Stimulated activated CD8-positive, alpha-beta memory T cell treated with anti-CD3 and anti-CD28 coated beads, Interleukin-7, amount 100 ng/mL, for 48 hours (primary cell): ENCODE measurements around the gene CUTA.

Experiments
- DNase-seq, 2 donors: peaks; one replicate each; pipeline ENCODE4 v3.0.0-alpha.2; 2020; ENCODE audit warnings: low read depth in 1 of 2; ENCODE audit errors: extremely low read depth in 1 of 2

CUTA gene

DNA sequence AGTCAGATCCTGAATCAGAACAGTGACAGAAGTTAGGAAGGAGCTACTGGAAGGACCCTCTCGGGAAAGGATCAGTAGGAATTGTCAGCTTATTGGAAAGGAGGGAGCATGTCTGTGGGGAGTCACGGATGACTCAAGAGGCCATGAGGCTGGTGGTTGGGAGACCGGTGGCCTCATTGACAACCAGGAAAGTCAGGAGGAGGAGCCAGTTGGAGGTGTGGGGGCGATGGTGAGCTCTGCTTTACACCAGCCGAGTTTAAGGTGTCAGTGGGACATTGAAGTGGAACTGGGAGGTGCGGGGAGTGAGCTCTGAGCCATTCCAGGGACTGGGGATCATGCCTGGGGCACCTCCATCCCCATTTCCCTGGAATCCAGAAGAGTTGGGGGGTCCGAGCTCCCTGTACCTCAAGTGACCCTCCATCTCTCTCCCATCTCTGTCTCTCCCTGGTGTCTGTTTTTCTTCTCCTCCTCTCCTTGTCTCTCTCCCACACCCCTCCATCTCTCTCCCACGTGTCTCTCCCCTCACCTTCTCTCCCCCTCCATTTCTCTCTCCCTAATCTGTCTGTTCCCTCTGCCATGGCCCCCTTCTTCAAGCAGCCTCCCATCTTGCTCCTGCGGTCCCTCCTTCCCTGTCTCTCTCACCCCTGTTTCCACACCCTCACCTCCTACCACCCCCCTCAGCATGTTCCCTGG, 22.2 kb upstream of the CUTA start:
- DNase-seq = no peak

DNA sequence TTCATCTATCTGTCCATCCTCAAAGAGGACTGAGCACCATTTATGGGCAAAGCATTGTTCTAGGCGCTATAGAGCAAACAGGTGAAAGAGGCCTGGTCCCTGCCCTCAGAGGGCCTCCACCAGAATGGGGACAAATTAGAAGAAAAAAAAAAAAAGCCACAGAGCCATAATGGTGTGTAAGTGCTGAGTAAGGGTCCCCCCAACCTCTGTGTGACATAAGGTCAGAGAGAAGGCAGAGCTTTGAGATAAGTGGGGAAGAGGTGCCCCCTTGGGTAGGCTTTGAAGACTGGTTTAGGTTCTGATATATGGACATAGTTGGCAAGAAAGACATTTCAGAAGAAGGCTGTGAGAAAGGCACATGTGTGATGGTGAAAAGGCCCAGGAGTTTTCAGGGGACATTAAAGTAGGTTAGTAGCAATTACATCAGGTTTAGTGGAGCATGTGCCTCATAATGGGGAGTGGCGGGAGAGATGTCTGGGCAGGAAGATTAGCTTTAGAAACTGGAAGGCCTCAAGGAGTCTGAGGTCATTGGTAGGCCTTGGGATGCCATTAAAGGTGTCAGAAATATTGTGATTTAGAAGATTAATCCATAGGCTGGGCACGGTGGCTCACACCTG, 21.2 kb upstream of the CUTA start:
- no peak for DNase-seq

DNA sequence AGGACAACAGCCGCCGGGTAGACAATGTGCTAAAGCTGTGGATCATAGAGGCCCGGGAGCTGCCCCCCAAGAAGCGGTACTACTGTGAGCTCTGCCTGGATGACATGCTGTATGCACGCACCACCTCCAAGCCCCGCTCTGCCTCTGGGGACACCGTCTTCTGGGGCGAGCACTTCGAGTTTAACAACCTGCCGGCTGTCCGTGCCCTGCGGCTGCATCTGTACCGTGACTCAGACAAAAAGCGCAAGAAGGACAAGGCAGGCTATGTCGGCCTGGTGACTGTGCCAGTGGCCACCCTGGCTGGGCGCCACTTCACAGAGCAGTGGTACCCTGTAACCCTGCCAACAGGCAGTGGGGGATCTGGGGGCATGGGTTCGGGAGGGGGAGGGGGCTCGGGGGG, 19.8 kb upstream of the CUTA start:
- DNase-seq = no peak

DNA sequence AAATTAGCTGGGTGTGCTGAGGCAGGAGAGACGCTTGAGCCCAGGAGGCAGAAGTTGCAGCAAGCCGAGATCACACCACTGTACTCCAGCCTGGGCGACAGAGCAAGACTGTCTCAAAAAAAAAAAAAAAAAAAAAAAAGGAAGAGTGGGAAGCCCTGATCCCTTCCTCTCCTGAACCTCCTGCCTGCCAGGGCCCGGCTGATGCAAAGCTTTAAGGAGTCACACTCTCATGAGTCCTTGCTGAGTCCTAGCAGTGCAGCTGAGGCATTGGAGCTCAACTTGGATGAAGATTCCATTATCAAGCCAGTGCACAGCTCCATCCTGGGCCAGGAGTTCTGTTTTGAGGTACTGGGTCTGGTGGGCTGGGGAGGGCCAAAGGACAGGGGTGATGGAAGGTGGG, 17.1 kb upstream of the CUTA start:
- DNase-seq = no peak

DNA sequence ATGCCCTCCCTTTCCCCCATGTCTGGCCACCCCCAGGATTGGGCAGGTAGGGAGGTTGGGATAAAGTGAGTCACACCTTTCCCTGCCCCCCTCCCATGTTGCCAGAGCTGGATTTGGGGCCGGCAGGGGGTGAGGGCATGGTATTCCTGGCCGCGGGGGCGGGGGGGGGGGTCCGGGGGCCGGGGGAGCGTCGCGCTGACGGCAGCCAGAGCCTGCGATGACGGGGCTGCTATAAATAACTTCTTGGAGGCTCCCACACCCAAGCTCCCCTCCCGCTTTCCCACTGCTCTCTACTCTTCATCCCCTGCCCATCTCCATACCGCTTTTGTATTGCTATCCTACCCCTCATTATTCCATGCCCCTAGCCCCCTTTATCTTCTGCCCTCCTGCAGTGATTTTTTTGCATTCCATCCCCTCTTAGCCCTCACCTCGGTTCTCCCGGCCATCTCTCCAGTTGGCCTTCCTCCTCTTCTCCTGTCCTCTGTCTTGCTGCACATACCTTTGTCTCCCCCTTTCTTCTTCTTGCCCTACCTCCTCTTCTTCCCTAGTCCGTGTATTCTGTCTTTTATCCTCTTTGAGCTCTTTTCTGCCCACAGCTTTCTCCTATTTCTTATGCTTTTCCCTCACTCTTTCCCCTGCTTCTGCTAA, 15.8 kb upstream of the CUTA start:
- no peak for DNase-seq

DNA sequence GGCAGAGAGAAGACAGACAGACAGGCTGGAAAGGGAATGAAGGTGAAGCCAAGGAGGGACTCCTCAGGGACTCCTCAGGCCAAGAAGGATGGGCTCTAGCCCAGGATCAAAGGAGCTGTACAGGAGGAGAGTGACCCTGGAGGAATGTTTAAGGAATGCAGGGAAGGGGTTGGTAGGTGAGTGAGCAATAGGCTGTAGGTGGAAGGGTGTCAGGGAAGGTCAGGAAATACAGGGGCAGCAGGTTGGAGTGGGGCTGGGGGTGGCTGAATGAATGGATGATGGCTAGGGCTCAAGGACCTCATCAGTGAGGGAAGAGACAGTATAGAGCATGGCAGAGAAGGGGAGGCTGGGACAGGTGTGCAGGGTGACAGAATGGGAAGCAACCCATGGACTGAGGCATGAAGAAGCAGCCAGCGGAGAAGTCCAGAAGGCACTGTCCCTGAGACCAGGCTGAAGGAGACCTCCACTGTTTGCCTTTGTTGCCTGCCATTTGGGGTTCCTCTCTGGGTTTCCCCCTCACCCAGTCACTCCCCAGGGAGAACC, 15.2 kb upstream of the CUTA start:
- no peak for DNase-seq

DNA sequence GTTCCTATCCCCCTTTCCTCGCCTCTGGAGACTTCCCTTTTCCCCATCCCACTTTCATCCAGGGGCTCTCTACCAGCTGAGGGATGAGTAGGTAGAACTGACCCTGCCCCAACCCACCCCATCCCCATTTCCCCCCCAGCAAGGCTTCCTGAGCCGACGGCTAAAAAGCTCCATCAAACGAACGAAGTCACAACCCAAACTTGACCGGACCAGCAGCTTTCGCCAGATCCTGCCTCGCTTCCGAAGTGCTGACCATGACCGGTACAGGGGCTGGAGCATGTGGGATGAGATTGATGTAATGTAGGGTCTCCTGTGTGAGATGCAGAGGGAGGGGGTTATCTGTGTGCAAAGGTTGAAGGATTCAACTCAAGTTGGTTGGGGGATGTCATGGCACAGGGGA, 14.6 kb upstream of the CUTA start:
- no peak for DNase-seq

DNA sequence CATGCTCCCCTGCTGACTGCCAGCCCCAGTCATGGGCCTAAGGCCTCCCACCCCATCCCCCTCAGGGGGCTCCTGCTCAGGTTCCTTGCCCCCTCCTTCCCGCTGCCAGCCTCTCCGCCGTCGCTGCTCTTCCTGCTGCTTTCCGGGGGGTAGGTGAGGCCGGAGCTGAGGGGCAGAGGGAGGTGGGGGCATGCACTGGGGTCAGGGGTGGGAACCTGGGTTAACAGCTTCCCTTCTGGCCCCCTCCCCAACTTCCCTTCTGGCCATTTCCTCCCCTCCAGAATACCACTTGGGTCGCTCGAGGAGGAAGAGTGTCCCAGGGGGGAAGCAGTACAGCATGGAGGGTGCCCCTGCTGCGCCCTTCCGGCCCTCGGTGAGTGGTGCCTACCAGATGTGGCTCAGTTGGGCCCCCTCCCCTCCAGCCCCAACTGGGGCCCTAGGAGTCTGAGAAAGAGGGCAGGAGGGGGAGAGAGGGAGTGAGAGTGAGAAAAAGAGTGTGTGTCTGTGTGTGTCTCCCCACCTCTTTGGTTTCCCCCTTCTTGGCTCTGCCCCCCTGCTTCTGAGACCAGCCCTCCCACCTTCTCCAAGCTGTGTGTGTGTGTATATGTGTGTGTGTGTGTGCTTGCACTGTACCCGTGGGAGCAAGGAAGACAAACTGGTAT, 14.1 kb upstream of the CUTA start:
- DNase-seq = no peak

DNA sequence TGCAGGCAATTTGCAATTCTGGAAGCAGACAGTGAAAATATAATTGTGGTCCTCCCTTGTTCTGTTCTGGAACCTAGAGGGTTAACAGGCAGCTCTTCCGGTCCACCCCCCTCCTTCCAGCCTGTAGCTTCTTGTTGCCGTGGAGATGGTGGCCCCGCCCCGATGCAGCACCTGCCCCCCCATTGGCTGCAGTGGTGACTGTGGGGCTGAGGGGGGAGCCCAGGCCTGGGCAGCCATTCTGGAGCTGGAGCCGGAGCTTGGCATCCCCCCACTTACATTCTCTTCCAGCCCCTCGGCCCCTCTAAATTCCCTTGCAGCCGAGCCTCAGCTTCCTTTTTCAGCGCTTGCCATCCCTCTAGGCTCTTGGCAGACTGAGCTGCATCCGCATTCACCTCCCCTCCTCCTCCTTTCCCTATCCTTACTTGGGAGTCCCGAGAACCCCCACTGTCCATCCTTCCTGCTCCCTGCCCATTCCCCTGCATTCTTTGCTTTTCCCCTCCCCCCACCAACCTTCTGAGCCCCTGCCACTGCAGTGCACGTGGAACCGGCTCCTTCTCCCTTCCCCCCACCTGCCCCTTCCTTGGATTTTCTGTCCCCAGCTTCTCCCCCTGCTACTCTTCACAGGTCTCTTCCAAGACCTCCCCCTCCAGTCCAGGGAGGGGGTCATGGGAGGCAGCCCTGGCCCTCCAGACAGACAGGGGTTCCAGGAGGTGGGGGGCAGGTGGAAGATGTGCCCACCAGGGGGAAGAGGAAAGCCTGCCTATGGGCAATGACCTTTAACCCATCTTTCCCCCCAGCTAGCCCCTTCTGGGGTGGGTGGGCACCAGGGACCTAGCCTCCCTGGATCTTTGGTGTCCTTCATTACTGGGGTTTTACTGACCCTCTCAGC, 13.3 kb upstream of the CUTA start:
- peak; percentile 69 to 71 for DNase-seq

DNA sequence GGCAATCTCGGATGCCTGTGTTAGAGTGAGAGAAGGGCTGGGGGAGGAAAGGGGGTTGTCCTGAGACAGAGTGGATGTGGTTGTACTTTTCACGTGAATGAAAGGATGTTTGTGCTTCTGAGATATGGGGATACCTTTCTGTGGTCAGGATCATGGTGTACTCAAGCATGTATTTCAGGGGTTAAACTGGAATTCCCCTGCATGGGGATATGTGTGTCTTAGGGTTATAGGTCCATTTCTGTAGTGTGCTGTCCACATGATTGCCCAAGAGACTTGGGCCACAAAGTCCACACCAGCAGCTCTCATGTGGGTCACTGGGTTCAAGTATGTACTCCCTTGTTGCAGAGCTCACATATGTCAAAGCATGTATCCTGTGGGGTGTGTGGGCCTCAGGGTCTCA, 12.4 kb upstream of the CUTA start:
- no peak for DNase-seq

DNA sequence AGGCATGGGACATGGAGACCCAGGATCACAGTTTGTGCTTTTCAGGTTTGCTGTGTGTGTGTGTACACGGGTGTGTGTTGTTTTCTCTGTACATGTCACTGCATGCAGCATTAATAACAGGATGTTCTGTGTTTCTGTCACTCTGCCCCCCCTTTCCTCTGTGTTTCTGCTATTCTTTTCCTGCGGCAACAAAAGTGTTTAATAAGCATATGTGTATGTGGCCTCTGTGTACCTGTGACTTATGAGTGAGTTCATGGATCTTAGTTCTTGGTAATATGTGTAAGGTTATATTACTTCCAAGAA, 11.8 kb upstream of the CUTA start:
- DNase-seq = no peak

DNA sequence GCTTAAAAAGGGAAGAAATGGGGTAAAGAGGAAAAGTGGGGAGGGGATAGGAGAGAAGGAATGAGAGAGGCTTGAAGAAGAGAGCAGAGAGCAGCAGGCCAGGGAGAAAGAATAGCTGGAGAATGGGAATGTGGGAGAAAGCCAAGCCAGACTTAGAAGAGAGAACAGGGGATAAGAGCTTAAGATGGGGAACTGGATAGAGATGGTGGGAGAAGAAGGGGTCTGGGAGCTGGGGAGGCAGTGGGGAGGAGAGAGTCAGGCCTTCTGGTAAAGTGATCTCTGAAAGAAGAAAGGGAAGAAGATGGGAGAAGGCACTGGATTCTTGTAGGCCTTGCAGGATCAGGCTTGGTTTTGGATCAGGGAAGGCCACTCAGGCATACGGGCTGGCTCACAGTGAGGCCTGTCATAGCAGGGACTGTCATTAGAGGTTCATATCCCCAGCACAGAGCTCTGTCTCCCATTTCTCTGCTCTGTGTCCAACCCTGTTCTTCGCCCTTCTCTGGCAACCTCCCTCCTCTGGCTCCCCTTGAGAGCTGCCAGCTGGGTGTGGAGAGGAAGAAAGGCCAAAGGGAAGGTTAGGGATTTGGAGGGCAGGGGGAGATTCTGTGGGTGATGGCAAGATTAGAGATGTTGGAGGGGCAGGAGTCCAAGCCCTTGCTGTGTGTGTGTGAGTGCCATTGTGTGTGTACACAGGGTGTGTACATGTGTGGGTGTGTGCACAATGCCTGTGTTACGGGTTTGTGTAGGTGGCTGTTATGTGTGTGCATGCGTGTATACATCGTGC, 11.3 kb upstream of the CUTA start:
- no peak for DNase-seq

DNA sequence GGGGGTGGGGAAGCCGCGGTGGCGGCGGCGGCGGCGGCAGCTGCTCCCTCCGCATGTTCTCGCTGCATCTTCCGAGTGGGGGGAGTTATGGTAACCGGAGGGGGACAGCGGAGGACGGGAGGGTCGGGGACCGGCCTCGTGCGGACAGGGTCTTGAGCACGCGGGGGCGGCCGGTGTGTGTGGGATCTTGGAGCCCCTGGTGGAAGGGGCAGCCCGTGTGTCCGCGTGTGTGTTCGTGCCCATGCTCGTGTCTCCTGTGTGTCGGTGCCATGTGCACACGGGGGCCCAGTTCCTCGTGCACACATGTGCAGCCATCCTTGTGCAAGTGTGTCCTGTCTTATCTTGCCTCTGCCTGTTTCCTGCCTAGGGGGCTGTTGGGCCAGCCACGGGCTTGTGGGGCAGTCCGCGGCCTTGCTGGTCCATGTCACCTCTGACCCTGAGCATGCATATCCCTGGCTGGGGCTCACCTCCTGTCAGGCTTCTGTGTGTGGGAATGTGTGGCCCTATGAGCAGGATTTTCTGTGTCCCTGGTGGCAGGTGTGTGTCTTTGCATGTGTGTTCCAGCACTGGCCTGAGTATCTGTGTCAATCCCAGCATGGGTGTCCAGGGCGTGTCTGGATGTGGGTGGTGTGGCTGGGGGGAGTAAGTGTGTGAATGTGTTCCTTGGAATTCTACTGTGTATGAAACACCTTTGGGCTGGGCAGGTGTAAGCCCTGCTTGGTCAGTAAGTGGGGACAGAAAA, 10.5 kb upstream of the CUTA start:
- no peak for DNase-seq

DNA sequence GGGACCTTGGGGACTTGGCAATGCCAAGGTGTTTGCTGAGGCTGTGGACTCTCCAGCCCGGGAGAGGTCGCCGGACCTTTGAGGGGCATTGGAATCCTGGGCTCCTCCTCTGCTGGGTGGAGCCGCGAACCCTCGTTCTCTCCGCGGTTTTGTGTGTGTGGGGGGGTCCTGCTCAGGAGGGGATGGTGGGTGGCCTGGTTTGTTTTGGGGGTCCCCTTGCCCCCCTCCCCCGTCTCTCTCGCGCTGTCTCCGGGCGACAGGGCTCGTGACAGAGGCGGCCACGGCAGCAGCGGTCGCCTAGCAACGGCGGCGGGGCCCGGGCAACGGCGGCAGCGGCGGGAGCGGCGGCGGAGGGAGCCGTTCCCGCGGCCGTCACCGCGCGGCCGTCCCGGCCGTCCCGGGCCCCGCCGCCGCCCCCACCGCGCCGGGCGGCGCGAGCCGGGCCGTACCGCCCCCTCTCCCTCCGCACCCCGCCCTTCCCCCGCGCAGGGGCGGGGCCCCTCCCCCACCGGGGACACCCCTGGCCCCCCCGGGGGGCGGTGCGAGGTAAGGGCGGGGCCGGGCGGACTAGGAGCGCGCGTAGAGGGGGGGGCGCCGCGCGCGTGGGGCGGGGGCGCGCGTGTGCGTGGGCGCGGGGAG, 9.8 kb upstream of the CUTA start:
- DNase-seq = no peak

DNA sequence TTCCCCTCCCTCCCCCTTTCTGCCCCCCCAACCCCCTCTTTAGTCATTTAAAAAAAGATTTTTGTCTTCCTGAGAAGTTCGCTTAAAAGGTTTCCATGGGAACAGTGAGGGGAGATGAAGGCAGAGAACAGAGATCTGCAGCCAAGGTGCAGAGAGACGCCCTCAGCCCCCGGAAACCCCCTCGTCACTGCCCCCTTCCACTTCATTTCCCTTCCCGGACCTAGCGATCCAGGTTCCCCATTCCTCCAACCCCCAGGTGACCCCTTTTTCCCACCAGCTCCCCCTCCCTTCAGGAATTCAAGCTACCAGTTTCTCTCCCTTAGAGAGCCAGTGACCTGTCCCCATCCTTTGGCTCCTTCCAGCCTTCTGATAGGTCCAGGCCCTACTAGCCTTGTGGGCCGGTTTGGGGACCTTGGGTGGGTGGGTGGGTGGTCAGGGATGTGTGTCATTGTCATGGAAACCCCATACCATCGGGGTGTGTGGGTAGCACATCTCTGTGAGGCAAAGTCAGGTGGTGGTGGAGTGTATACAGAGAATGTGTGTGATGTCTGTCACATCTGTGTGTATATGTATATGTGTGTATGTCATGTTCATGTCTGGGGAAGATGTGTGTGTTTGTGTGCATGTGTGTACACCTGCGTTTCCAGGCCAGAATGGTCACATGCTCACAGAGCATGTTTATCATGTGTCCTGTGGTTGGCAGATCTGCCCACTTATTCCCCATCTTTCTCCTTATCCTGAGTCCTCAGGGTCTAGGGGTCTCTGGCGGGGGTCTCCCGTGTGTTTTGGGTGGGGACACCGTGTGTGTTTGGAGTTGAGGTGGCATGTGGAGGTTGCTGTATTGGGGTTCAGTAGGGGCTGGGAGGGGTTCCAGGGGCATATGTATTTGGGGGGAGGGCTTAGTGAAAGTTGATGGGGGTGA, 8.9 kb upstream of the CUTA start:
- no peak for DNase-seq

DNA sequence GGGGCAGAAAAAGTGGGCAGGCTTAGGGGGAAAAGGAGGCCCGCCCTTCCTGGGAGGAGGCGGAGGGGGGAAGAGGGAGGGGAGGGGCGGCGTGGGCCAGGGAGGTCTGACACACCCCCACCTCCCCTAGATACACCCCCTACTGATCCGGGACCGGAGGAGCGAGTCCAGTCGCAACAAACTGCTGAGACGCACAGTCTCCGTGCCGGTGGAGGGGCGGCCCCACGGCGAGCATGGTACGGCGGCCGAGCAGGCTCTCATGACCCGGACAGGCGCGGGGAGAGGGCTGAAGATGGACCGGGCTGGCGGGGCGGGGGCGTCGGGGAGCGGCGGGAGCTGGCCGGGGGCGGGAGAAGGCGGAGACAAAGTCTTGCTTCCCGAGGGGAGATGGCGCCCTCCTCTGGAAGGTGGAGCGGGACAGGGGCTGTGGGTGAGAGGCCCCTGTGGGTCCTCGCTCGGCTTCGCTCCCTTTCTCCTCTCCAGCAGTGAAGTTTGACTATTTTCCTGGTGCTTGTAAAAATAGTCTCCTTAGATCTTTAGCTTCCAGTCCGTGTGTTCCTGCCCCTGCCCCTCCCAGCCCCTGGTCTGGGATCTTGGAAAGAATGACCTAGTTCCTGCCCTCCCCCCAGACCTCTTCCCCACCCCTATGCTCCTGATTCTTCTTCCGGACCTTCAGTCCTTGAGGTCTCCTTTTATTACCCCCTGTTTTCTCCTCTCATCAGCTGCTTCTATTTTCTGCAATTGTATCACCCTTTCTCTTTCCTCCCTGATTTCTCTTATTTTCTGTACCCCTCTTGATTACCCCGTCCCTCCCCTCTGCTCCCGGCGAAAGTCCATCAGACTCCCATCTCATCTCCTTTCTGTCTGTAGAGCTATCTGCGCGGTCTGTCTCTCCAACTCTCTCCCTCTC, 8.0 kb upstream of the CUTA start:
- DNase-seq = peak; percentile 64 to 84
